Gastrocnemius medialis (tissue), 4 donors: ENCODE data around the gene CDX4. TPM values are rescaled to one million over a fixed set of nuclear protein-coding genes. Genes with fewer than 3 reads are reported as not detected.

Source experiments
- ATAC-seq, 2 donors: fragments of 150-250 bp; one replicate each; pipeline ENCODE4 v1.9.1; 2016
- DNase-seq, 2 donors: peaks; one replicate each; pipeline ENCODE4 v3.0.0-alpha.2; 2019
- H3K27ac ChIP-seq, 4 donors: fragments of 200-600 bp; sonication (generic); 1 replicate in 1 of 4; 2 replicates in 3 of 4; pipeline ENCODE4 v1.5.1; 2016 to 2018; ENCODE audit warnings: mild to moderate bottlenecking in 2 of 4, moderate library complexity in 1 of 4
- H3K27me3 ChIP-seq, 3 donors: fragments of 200-600 bp; sonication (generic) in 2 of 3; 1 replicate in 1 of 3; 2 replicates in 2 of 3; pipeline versions ENCODE4 v1.5.1 to v1.6.0; 2016 to 2019; ENCODE audit warnings: mild to moderate bottlenecking in 1 of 3, moderate library complexity in 1 of 3
- H3K36me3 ChIP-seq, 2 donors: fragments of 200-600 bp; sonication (generic) in 1 of 2; one replicate each; pipeline ENCODE4 v1.5.1; 2017 to 2018
- H3K4me1 ChIP-seq, 2 donors: fragments of 200-600 bp; sonication (generic) in 1 of 2; one replicate each; pipeline ENCODE4 v1.5.1; 2016 to 2017; ENCODE audit warnings: mild to moderate bottlenecking in 2 of 2
- H3K4me3 ChIP-seq, 4 donors: fragments of 200-600 bp; sonication (generic) in 3 of 4; 1 replicate in 1 of 4; 2 replicates in 3 of 4; pipeline ENCODE4 v1.5.1; 2016 to 2019; ENCODE audit warnings: mild to moderate bottlenecking in 2 of 4
- H3K9me3 ChIP-seq, 3 donors: fragments of 200-600 bp; sonication (generic) in 2 of 3; 1 replicate in 1 of 3; 2 replicates in 2 of 3; pipeline ENCODE4 v1.5.1; 2016 to 2019
- CTCF ChIP-seq, 5 experiments: fragments of 450-650 bp in 3 of 5; fragments of 200-600 bp in 2 of 5; sonication (generic) in 2 of 5; IDR thresholded peaks in 4 of 5; conservative IDR thresholded peaks in 1 of 5; 1 replicate in 4 of 5; 2 replicates in 1 of 5; pipeline ENCODE4 v1.5.1; 2016 to 2019; ENCODE audit warnings: antibody characterized with exemption in 5 of 5, mild to moderate bottlenecking in 3 of 5, moderate library complexity in 3 of 5
- POLR2A ChIP-seq, 2 donors: fragments of 450-650 bp; IDR thresholded peaks; one replicate each; pipeline ENCODE4 v1.6.1; 2017; ENCODE audit warnings: antibody characterized with exemption in 2 of 2, mild to moderate bottlenecking in 2 of 2, moderate library complexity in 2 of 2
- in situ Hi-C, 4 donors: fragments of 200-750 bp; cut with MboI; loops; one replicate each; pipeline versions ENCODE4 v1.15.0 to v1.8.0; 2017; ENCODE audit warnings: low sequenced_read_pairs in 4 of 4
- intact Hi-C: fragments of 100-400 bp; cut with DNase I; formaldehyde crosslinking; loops from one replicate; pipeline ENCODE4 v1.15.1; 2023; ENCODE audit warnings: low total_unique reads
- total RNA-seq, 4 donors: library from RNA; depleted of rRNA; stranded (reverse); fragments of >200 nt; gene quantifications; one replicate each; pipeline versions ENCODE4 v1.1.0 to v1.2.3, GENCODE V29; 2016

CDX4 gene
- total RNA-seq, 4 donors from 2014 or later = not detected

DNA sequence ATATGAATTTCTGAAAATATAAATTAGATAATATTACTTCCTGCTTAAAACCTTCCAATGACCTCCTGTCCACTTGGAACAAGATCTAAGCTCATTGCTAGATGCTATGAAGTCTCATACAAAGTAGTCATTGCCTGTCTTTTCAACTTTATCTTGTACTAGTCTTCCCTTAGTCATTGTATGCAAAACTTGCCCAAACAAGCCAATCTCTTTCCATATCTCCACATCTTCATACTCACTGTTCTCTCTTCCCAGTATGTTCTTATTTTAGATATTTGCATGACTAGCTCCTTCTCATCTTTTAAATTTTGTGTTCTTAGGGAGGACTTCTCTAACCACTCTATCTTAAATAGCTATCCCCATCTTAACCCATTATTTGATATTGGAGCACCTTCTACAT, 33.9 kb upstream of the CDX4 start:
- ATAC-seq = no peak
- no peaks in the 10 kb centered on the region for H3K27me3 ChIP-seq
- DNase-seq = no peak
- intact Hi-C loops (no loop called here), in situ Hi-C loops (no loop called here)
- no peaks in the 10 kb centered on the region for H3K4me1 ChIP-seq
- H3K4me3 ChIP-seq = no peak overlapping the region
- H3K27ac ChIP-seq = no peak overlapping the region
- no peaks in the 10 kb centered on the region for H3K9me3 ChIP-seq
- no peaks in the 10 kb centered on the region for H3K36me3 ChIP-seq
- TF ChIP-seq CTCF (IDR thresholded peaks at IDR 0.05 in 4 of 5, conservative IDR thresholded peaks at IDR 0.05 in 1 of 5) (no peak), POLR2A (IDR thresholded peaks at IDR 0.05) (no peak)

DNA sequence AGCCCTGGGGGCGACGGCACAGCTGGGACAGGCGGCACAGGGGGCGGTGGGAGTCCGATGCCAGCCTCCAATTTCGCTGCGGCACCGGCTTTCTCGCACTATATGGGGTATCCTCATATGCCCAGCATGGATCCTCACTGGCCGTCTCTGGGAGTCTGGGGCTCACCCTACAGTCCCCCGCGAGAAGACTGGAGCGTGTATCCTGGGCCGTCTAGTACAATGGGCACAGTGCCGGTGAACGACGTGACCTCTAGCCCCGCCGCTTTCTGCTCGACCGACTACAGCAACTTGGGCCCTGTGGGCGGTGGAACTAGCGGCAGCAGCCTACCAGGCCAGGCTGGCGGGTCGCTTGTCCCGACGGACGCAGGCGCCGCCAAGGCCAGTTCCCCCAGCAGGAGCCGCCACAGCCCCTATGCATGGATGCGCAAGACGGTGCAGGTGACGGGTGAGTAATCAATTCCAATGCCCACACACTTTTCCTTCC, 500 bp downstream of the CDX4 start:
- TF ChIP-seq POLR2A (IDR thresholded peaks at IDR 0.05) (no peak), CTCF (IDR thresholded peaks at IDR 0.05 in 4 of 5, conservative IDR thresholded peaks at IDR 0.05 in 1 of 5) (no peak)
- intact Hi-C loops = no loop called here
- in situ Hi-C loops = no loop called here
- H3K27me3 ChIP-seq = peaks cover 0 to 26% (median 12%) of the 10 kb centered on the region in 3 donors
- H3K4me1 ChIP-seq = no peaks in the 10 kb centered on the region
- no peak overlapping the region for H3K4me3 ChIP-seq
- ATAC-seq (no peak), DNase-seq (no peak)
- H3K27ac ChIP-seq = no peak overlapping the region
- H3K9me3 ChIP-seq = no peaks in the 10 kb centered on the region
- no peaks in the 10 kb centered on the region for H3K36me3 ChIP-seq

- DNase-seq (no peak), ATAC-seq (no peak)
- intact Hi-C loops = no loop called here
- in situ Hi-C loops = no loop called here
- Histone ChIP-seq H3K4me3 (peak overlapping the region in 1 of 4 donors; percentile 3), H3K4me1 (no peaks in the 10 kb centered on the region), H3K27me3 (peaks cover 0 to 26% (median 16%) of the 10 kb centered on the region in 3 donors), H3K36me3 (no peaks in the 10 kb centered on the region), H3K9me3 (no peaks in the 10 kb centered on the region), H3K27ac (no peak overlapping the region)
- no peak for TF ChIP-seq POLR2A (IDR thresholded peaks at IDR 0.05)
- TF ChIP-seq CTCF (IDR thresholded peaks at IDR 0.05 in 4 of 5, conservative IDR thresholded peaks at IDR 0.05 in 1 of 5) = no peak
These were observed 1.5 kb downstream of the CDX4 start for GRCh38 chrX:73448379-73448778.

DNA sequence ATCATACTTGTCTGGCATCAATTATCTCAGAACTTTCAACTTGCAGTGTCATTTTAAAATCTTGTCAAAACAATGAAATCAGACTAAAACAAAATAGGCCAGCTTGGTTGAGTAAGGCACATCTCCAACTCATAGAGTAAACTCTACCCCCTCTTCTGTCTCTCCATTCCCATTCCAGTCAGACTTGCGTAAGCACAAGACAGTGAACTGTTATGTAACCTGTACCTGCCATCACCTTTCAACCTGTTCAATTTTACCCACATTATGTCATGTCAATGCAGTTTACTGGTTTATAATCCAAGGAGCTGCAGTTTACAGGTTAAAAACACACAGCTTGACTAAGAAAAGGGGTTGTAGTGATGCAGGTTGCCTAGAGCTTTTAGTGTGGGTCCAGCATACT, 8.3 kb downstream of the CDX4 start:
- intact Hi-C loops (no loop called here), in situ Hi-C loops (no loop called here)
- H3K36me3 ChIP-seq = no peaks in the 10 kb centered on the region
- no peak for DNase-seq
- no peak for ATAC-seq
- H3K27me3 ChIP-seq = peaks cover 0 to 9% (median 6%) of the 10 kb centered on the region in 3 donors
- no peaks in the 10 kb centered on the region for H3K9me3 ChIP-seq
- H3K27ac ChIP-seq = no peak overlapping the region
- H3K4me3 ChIP-seq = no peak overlapping the region
- TF ChIP-seq CTCF (IDR thresholded peaks at IDR 0.05 in 4 of 5, conservative IDR thresholded peaks at IDR 0.05 in 1 of 5) = no peak
- no peak for TF ChIP-seq POLR2A (IDR thresholded peaks at IDR 0.05)
- H3K4me1 ChIP-seq = no peaks in the 10 kb centered on the region

DNA sequence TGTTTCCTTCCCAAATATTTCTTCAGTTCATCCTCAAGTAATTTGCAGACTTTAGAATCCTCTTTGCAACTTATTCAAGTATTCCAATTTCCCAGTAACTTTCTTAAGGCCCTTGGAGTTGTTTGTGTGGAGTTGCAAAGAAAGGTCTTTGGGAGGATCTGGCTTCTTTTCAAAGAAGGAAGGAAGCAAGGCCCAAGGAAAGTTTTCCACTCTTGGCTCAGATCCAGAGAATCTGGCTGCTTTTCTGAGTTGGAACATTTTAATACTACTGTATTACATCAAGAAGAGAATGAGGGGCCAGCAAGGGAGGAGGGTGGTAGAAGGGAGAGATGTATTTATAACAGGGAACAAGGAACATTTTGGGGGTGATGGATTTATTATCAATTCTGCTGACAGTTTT, 10.5 kb downstream of the CDX4 start:
- intact Hi-C loops (no loop called here), in situ Hi-C loops (no loop called here)
- TF ChIP-seq CTCF (IDR thresholded peaks at IDR 0.05 in 4 of 5, conservative IDR thresholded peaks at IDR 0.05 in 1 of 5) = no peak
- no peak for TF ChIP-seq POLR2A (IDR thresholded peaks at IDR 0.05)
- no peak overlapping the region for H3K27ac ChIP-seq
- DNase-seq (no peak), ATAC-seq (no peak)
- no peaks in the 10 kb centered on the region for H3K4me1 ChIP-seq
- H3K36me3 ChIP-seq = no peaks in the 10 kb centered on the region
- no peaks in the 10 kb centered on the region for H3K9me3 ChIP-seq
- peaks cover 0 to 6% (median 0%) of the 10 kb centered on the region in 3 donors for H3K27me3 ChIP-seq
- H3K4me3 ChIP-seq = no peak overlapping the region
